HepG2 (cell line): Measurements from ENCODE around the gene RPS6KA2. TPM values are rescaled to one million over a fixed set of nuclear protein-coding genes. Genes with fewer than 3 reads are reported as not detected.

Experiments
- ARNTL ChIP-seq: sonication (generic); formaldehyde crosslinking; IDR thresholded peaks from 2 replicates; pipeline ENCODE4 v1.4.0; 2020; ENCODE audit warnings: mild to moderate bottlenecking, missing genetic modification reagents
- ASH2L ChIP-seq: fragments of 300-600, 200-600 bp; sonication (generic); IDR thresholded peaks from 2 replicates; pipeline ENCODE4 v1.7.0; 2017; ENCODE audit warnings: low read depth, mild to moderate bottlenecking, moderate library complexity, mixed read lengths, low read length; ENCODE audit not compliant: insufficient read length
- ATF7 ChIP-seq, 2 experiments: fragments of 450-650 bp in 1 of 2; sonication (generic) in 1 of 2; formaldehyde crosslinking in 1 of 2; IDR thresholded peaks; 2 replicates each; pipeline versions ENCODE4 v1.4.0 to v1.6.1; 2016 to 2020; ENCODE audit warnings: antibody characterized with exemption in 1 of 2, mild to moderate bottlenecking in 1 of 2, missing genetic modification reagents in 1 of 2
- CCAR2 ChIP-seq: fragments of 200-400 bp; formaldehyde crosslinking; optimal IDR thresholded peaks from 2 replicates; pipeline ENCODE3; 2018; ENCODE audit warnings: low read depth, mild to moderate bottlenecking, low read length, moderate library complexity
- CEBPG ChIP-seq: IDR thresholded peaks from 2 replicates; pipeline ENCODE4 v1.6.1; 2016
- GZF1 ChIP-seq: sonication (generic); formaldehyde crosslinking; IDR thresholded peaks from 2 replicates; pipeline ENCODE4 v1.5.1; 2020; ENCODE audit warnings: mild to moderate bottlenecking, missing genetic modification reagents
- NFATC3 ChIP-seq: sonication (generic); formaldehyde crosslinking; IDR thresholded peaks from 2 replicates; pipeline ENCODE4 v1.5.1; 2020; ENCODE audit warnings: mild to moderate bottlenecking, missing genetic modification reagents
- NPAS2 ChIP-seq: sonication (generic); formaldehyde crosslinking; IDR thresholded peaks from 2 replicates; pipeline ENCODE4 v1.8.0; 2022; ENCODE audit warnings: mild to moderate bottlenecking, missing genetic modification reagents, borderline replicate concordance
- PHB2 ChIP-seq: fragments of 450-650 bp; IDR thresholded peaks from 2 replicates; pipeline ENCODE4 v1.6.1; 2018; ENCODE audit not compliant: partially characterized antibody
- SMC3 ChIP-seq: IDR thresholded peaks from 2 replicates; pipeline ENCODE4 v1.6.1; 2011; ENCODE audit warnings: low read length, improper control_type of control experiment
- TFE3 ChIP-seq: IDR thresholded peaks from 2 replicates; pipeline ENCODE4 v1.6.1; 2016
- USF2 ChIP-seq, 2 experiments: sonication (generic) in 1 of 2; formaldehyde crosslinking in 1 of 2; IDR thresholded peaks; 2 replicates each; pipeline versions ENCODE4 v1.5.1 to v1.6.1; 2011 to 2020; ENCODE audit warnings: borderline replicate concordance in 1 of 2, low read depth in 1 of 2, low read length in 1 of 2, mild to moderate bottlenecking in 1 of 2, missing genetic modification reagents in 1 of 2, moderate library complexity in 1 of 2
- ZBTB46 ChIP-seq: sonication (generic); formaldehyde crosslinking; IDR thresholded peaks from 2 replicates; pipeline ENCODE4 v1.4.0; 2020; ENCODE audit warnings: mild to moderate bottlenecking, missing genetic modification reagents, borderline replicate concordance
- ZNF609 ChIP-seq: sonication (generic); formaldehyde crosslinking; IDR thresholded peaks from 2 replicates; pipeline ENCODE4 v1.4.0; 2020; ENCODE audit warnings: mild to moderate bottlenecking, missing genetic modification reagents, borderline replicate concordance
- ZNF678 ChIP-seq: sonication (generic); formaldehyde crosslinking; IDR thresholded peaks from 2 replicates; pipeline ENCODE4 v1.4.0; 2020; ENCODE audit warnings: mild to moderate bottlenecking, missing genetic modification reagents
- ZNF790 ChIP-seq: sonication (generic); formaldehyde crosslinking; IDR thresholded peaks from 2 replicates; pipeline ENCODE4 v1.8.0; 2022; ENCODE audit warnings: missing genetic modification reagents, mild to moderate bottlenecking, borderline replicate concordance
- ZNF879 ChIP-seq: sonication (generic); formaldehyde crosslinking; IDR thresholded peaks from 2 replicates; pipeline ENCODE4 v1.8.1; 2023; ENCODE audit warnings: missing genetic modification reagents
- polyA plus RNA-seq, 8 experiments: library from polyadenylated mRNA; depleted of rRNA in 3 of 8; stranded (reverse) in 7 of 8; unstranded in 1 of 8; fragments of >200 nt; fragmentation: Illumina TruSeq in 4 of 8; extraction: Trizol in 4 of 8; gene quantifications; 2 replicates each; pipeline versions ENCODE4 v1.2.1 to v1.2.3, GENCODE V29; 2011 to 2016; ENCODE audit warnings: low read depth in 4 of 8, missing spikeins in 1 of 8, mixed read lengths in 1 of 8; ENCODE audit not compliant: insufficient read depth in 1 of 8
- total RNA-seq, 5 experiments: library from RNA; depleted of rRNA; stranded (reverse); fragments of >200 nt; fragmentation: Illumina TruSeq; extraction: Trizol; gene quantifications; 2 replicates each; pipeline ENCODE4 v1.2.3, GENCODE V29; 2016; ENCODE audit warnings: low read depth in 1 of 5

The RPS6KA2 gene
- total and polyA plus RNA-seq, 2 of the 13 experiments (the other 11 are each of a cell fraction or from before 2014, with no cell fraction given): 0.22 to 0.38 TPM

GRCh38 chr6:166381733-166382499 lies 245.1 kb downstream of the RPS6KA2 start (continued):
- TF ChIP-seq TFE3 (CRISPR knock-in tag) (no peak), GZF1 (CRISPR knock-in tag) (no peak; the same call in 1 of the 2 replicates), NFATC3 (CRISPR knock-in tag) (no peak), ZBTB46 (no peak), ZNF879 (CRISPR knock-in tag) (no peak), ATF7 (IDR thresholded peaks at IDR 0.05) (no peak), ATF7 (CRISPR knock-in tag; IDR thresholded peaks at IDR 0.05) (no peak), ARNTL (CRISPR knock-in tag) (no peak), ZNF609 (CRISPR knock-in tag) (peak; percentile 83; the same call in 1 of the 2 replicates), ZNF678 (CRISPR knock-in tag) (no peak), ASH2L (peak; percentile 86), CEBPG (CRISPR knock-in tag) (peak; percentile 36; the same call in 1 of the 2 replicates), CCAR2 (no peak), NPAS2 (CRISPR knock-in tag) (no peak), PHB2 (no peak), ZNF790 (0 out of 2 replicates have a peak, but pooled peaks have one; percentile 40), SMC3 (peak; percentile 22; the same call in 1 of the 2 replicates), USF2 (IDR thresholded peaks at IDR 0.05; ENCODE audit: low read depth, low read length) (no peak), USF2 (CRISPR knock-in tag; IDR thresholded peaks at IDR 0.05; ENCODE audit: borderline replicate concordance) (no peak)
